ENCODE measurements around the gene XKR8.

DNA sequence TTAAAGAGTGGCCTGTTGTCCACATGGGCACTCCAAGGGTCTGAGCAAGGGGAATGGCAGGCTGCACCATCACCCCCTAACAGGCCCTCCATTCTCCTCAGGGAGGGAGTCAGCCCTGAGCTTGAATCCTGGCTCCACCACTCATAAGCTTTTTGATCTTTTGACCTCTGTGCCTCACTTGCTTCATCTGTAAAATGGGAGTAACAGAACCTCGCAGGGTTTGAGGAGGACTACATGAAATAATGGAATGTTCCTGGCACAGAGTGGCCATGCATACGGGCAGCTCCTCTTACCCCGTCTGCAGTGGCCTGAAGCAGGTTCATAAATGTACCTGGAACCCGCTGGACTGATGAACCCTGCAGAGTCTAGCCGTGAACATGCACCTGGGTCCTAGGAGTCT, 2.1 kb upstream of the XKR8 start:
- no peak for TF ChIP-seq POLR2A (IDR thresholded peaks at IDR 0.05)
- TF ChIP-seq, protein P1, sequence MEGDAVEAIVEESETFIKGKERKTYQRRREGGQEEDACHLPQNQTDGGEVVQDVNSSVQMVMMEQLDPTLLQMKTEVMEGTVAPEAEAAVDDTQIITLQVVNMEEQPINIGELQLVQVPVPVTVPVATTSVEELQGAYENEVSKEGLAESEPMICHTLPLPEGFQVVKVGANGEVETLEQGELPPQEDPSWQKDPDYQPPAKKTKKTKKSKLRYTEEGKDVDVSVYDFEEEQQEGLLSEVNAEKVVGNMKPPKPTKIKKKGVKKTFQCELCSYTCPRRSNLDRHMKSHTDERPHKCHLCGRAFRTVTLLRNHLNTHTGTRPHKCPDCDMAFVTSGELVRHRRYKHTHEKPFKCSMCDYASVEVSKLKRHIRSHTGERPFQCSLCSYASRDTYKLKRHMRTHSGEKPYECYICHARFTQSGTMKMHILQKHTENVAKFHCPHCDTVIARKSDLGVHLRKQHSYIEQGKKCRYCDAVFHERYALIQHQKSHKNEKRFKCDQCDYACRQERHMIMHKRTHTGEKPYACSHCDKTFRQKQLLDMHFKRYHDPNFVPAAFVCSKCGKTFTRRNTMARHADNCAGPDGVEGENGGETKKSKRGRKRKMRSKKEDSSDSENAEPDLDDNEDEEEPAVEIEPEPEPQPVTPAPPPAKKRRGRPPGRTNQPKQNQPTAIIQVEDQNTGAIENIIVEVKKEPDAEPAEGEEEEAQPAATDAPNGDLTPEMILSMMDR (IDR thresholded peaks at IDR 0.05 in 8 of 11, conservative IDR thresholded peaks at IDR 0.05 in 3 of 11), result no peak
